H1 (cell line): ENCODE results near the gene ABHD12. TPM values are rescaled to one million over a fixed set of nuclear protein-coding genes. Genes with fewer than 3 reads are reported as not detected.

ENCODE experiments used
- EGR1 ChIP-seq: IDR thresholded peaks from 2 replicates; pipeline ENCODE4 v1.6.1; 2011; ENCODE audit warnings: low read depth, low read length, borderline replicate concordance
- NRF1 ChIP-seq: IDR thresholded peaks from 2 replicates; pipeline ENCODE4 v1.6.1; 2011; ENCODE audit warnings: mild to moderate bottlenecking, low read depth, low read length, improper control_type of control experiment
- RBBP5 ChIP-seq: IDR thresholded peaks from 2 replicates; pipeline ENCODE4 v1.7.1; 2012; ENCODE audit warnings: low read depth, mild to moderate bottlenecking, inconsistent platforms, low read length, moderate library complexity, borderline replicate concordance
- SP2 ChIP-seq: IDR thresholded peaks from 2 replicates; pipeline ENCODE4 v1.6.1; 2012; ENCODE audit warnings: mild to moderate bottlenecking, low read length, inconsistent platforms
- TAF1 ChIP-seq: IDR thresholded peaks from 2 replicates; pipeline ENCODE4 v1.6.1; 2011; ENCODE audit warnings: mild to moderate bottlenecking, low read depth, low read length
- polyA plus RNA-seq, 7 experiments: library from polyadenylated mRNA; depleted of rRNA in 3 of 7; stranded (reverse) in 5 of 7; unstranded in 2 of 7; fragments of >200 nt in 5 of 7; fragments of 200-250 nt in 2 of 7; gene quantifications; 1 replicate in 5 of 7; 2 replicates in 1 of 7; 4 replicates in 1 of 7; pipeline versions ENCODE4 v1.2.1 to v1.2.3, GENCODE V29; 2011 to 2013; ENCODE audit warnings: missing spikeins in 2 of 7, mixed read lengths in 2 of 7
- total RNA-seq: library from RNA; stranded (reverse); fragmentation: NEBNext Ultra II Directional; extraction: Animal tissue kit (Norgen Biotek cat#: 25700); gene quantifications from 2 replicates; pipeline ENCODE4 v1.2.1, GENCODE V29; 2021

Gene ABHD12
- total and polyA plus RNA-seq, 2 of the 8 experiments (the other 6 are each of a cell fraction or from before 2014, with no cell fraction given), result 31.3 to 59.5 TPM

- TF ChIP-seq RBBP5 (no peak), SP2 (no peak), TAF1 (no peak), NRF1 (no peak), EGR1 (no peak)
These were observed 116.2 kb downstream of the ABHD12 start (continued) for GRCh38 chr20:25274481-25274880.
